NCI-H748 (cell line): ENCODE data around the gene HMGCS2.

Source experiments
- DNase-seq: peaks from one replicate; lab custom pipeline; 2025; ENCODE audit not compliant: unreplicated experiment; lab: John Stamatoyannopoulos, UW

HMGCS2 gene

GRCh38 chr1:119768778-119769177 lies at the start of gene HMGCS2:
TSS of gene HMGCS2 (minus strand) at chr1:119768905. CDS start at chr1:119768844, 61 bp downstream.
- no peak for DNase-seq

GRCh38 chr1:119818181-119818580 lies 49.5 kb upstream of the HMGCS2 start:
- no peak for DNase-seq

GRCh38 chr1:119816407-119816806 lies 47.7 kb upstream of the HMGCS2 start:
- no peak for DNase-seq

GRCh38 chr1:119815928-119816327 lies 47.2 kb upstream of the HMGCS2 start:
- no peak for DNase-seq

GRCh38 chr1:119815361-119815760 lies 46.7 kb upstream of the HMGCS2 start:
- no peak for DNase-seq

GRCh38 chr1:119814288-119814687 lies 45.6 kb upstream of the HMGCS2 start:
- DNase-seq = no peak

GRCh38 chr1:119811985-119812557 lies 43.4 kb upstream of the HMGCS2 start:
- DNase-seq = no peak

- DNase-seq = no peak
Measured at GRCh38 chr1:119811387-119811786, 42.7 kb upstream of the HMGCS2 start, which contains the start of gene REG4. TSS of gene REG4 (minus strand) at chr1:119811460. CDS start at chr1:119808769, 2,691 bp downstream.

- peak; percentile 74 for DNase-seq
Measured at GRCh38 chr1:119808972-119809550, 40.4 kb upstream of the HMGCS2 start.

- DNase-seq = no peak
Measured at GRCh38 chr1:119808491-119808890, 39.8 kb upstream of the HMGCS2 start.

GRCh38 chr1:119806489-119806888 lies 37.8 kb upstream of the HMGCS2 start:
- no peak for DNase-seq

- no peak for DNase-seq
Measured at GRCh38 chr1:119805746-119806145, 37.0 kb upstream of the HMGCS2 start.

- no peak for DNase-seq
Measured at GRCh38 chr1:119805247-119805646, 36.5 kb upstream of the HMGCS2 start.

GRCh38 chr1:119799599-119800177 lies 31.0 kb upstream of the HMGCS2 start:
- DNase-seq = no peak

GRCh38 chr1:119799003-119799402 lies 30.3 kb upstream of the HMGCS2 start:
- DNase-seq = no peak

GRCh38 chr1:119797606-119798005 lies 28.9 kb upstream of the HMGCS2 start:
- no peak for DNase-seq

GRCh38 chr1:119797162-119797561 lies 28.5 kb upstream of the HMGCS2 start:
- DNase-seq = no peak

GRCh38 chr1:119795261-119796200 lies 26.8 kb upstream of the HMGCS2 start:
- no peak for DNase-seq

GRCh38 chr1:119794876-119795240 lies 26.2 kb upstream of the HMGCS2 start:
- no peak for DNase-seq

GRCh38 chr1:119794230-119794875 lies 25.6 kb upstream of the HMGCS2 start:
- no peak for DNase-seq

GRCh38 chr1:119791377-119791776 lies 22.7 kb upstream of the HMGCS2 start:
- no peak for DNase-seq
